KBM-7 (cell line): ENCODE results near the gene FAM174A.
"Not testable (repeated sequence)": the region's sequence is repeated elsewhere in the genome, so short reads cannot be mapped to it uniquely, and the experiment has no call there.

Experiments
- DNase-seq: peaks from one replicate; pipeline ENCODE4 v3.0.0-alpha.2; 2015
- in situ Hi-C: fragments of 300-500 bp; cut with MboI; formaldehyde crosslinking; loops from 2 replicates; pipeline ENCODE4 v1.14.3; 2020; ENCODE audit warnings: low sequenced_read_pairs, low pct_unique_long_range_greater_than_20kb, mixed read lengths

The FAM174A gene

DNA sequence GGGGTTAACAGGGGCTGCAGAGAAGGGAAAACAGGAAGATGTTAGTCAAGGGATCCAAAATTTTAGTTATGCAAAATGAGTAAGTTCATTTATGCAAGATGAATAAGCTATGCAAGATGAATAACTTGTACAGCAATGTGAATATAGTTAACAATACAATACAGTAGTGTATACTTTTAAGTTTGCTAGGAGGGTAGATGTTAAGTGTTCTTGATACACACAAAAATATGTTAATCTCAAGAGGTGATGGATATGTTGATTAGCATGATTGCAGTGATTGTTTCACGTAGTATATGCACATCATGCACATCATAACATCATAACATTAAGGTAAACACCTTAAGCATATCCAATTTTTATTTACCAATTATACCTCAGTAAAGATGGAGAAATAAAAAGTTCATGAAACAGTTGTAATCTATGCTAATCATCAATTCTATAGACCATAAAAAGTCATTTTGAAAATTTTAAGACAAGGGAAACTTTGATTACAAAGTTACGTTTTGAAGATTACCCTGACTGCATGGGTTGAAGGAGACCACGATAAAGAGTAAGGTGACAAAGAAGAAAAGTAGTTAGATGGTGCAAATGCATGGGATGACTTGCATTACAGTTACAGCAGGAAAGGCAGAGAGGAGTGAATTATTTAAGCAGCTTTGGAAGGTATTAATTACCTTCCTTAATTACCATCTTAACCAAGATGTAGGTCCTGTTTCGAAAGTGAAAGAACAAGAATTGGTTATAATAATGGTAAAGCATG lies 31.4 kb downstream of the FAM174A start:
- DNase-seq = no peak
- in situ Hi-C loops = no loop called here

DNA sequence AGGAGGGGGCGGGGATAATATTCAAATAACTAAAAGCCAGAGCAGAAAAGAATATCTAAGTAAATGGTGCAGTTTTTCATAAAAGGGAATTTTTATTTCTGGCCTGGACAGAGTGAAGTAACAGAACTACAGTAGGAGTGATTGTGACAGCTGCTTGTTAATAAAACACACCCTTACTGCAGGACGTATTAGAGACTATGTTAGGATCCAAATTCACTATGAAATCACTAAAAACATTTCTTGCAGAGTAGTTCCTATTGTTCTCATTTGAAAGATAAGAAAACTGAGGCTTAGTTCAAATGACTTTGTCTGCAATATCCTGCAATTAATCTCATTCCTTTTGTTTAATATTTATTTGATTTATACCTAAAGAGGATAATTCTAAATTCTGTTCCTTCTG lies 39.5 kb downstream of the FAM174A start:
- DNase-seq = no peak
- in situ Hi-C loops = no loop called here

DNA sequence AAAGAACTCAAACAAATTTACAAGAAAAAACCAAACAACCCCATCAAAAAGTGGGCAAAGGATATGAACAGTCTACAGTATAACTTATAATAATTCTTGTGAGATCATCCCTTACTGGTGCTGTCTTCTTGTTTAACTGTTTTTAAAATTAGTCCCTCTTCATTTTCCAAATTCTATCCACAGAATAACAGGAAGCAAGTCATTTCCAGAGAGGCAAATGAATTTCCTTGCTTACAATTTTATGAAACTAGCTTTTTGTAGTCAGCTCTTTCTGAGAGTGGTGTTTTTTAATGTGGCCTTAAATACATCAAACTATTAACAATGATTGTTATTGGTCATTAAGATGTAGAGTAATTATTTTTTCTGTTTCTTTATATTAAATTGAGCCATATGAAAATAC lies 40.6 kb downstream of the FAM174A start:
- in situ Hi-C loops = no loop called here
- DNase-seq = no peak

DNA sequence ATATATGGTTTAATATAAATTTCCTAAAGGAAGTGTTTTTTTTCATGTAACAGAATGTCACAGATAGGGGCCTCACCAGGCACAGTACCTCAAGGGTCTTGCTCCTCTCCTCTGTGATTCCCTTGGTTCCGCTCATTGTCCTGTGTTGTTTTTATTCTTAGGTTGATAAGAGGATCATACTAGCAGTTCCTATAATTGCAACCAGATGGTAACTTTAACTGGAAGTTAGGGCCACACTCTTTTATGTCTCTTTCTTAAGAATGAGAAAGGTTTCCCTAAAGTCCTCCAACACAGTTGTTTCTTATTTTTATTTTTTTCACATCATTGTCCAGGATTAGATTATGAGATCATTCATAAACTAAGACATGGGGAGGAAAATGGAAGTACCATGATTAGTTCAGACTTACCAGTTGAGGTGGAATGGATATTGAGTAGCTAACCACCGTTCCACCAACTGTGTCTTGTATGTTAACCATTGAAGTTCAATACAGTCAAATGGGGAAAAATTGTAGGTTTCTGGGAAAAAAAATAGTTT lies 41.1 kb downstream of the FAM174A start:
- in situ Hi-C loops = no loop called here
- no peak for DNase-seq

DNA sequence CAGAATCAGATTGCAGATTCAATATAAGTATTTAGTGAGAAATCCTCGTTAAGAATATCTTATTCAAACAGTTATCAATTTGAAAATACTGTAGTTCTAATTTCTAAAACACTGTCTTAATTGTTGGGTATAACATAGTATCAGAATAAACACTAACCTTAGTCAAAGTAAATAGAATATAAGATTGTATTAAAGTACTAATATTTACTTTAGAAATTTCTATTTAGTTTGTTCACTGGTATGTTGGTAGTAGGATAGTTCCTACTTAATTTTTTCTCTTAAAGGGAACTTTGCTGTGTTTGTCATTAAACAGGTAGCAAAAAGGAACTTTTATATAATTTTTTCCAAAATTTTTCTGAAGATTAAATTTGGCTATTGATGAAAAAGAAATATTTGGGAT lies 42.3 kb downstream of the FAM174A start:
- in situ Hi-C loops = no loop called here
- no peak for DNase-seq

DNA sequence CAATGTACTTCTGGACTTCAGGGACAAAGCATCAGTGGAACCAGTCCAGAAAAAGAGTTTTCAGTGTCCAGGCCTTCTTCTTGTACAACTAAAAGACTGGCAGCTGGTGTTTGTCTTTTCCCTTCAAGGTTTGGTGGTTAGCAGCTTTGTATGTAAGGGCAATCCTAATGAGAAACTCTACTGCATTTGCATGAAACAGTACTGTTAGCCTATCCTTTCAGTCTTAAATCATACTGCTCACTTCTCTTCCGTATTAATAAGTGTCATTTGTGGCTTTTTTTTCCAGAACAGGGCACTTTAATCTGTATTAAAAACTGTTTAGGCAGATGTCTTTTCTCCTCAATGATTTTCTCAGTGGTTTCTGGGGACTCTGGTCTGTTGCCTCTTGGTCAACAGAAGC lies 48.9 kb downstream of the FAM174A start:
- DNase-seq = no peak
- in situ Hi-C loops = no loop called here

DNA sequence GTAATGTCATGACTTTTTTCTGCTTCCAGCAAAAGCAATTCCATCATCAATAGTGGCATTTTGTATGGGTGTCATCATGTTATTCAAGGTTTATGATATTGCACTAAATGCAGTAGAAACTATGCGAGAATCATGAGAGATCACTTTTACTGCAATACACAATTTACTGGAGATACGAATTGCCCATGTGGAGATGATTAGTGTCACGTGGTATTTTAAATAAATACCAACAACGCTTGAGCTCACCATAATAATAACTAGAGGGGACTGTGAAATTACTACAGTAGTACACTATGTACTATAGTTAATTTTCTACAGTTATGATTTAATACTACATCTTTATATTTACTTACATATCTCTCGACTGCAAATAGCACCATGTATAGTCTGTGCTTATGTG lies 49.7 kb downstream of the FAM174A start:
- in situ Hi-C loops = no loop called here
- DNase-seq = no peak

DNA sequence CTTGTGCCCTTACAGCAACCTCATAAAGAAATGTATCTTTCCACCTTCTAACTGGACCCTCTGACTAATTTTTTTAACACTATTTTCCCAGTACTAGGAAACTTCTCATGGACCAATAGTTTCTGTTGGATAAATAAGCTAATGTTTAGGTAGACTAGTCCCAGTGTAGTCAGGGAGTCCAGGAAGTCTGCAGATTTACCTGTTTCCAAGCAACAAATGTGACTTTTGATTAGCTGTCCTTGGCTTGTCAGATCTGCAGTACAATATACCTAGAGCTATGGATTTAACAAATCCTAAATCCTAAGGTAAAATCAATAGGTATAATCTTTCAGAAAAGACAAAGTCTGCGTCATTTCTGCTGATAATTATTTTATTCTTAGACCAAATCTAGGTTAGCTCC lies 55.7 kb downstream of the FAM174A start:
- DNase-seq = no peak
- in situ Hi-C loops = no loop called here

DNA sequence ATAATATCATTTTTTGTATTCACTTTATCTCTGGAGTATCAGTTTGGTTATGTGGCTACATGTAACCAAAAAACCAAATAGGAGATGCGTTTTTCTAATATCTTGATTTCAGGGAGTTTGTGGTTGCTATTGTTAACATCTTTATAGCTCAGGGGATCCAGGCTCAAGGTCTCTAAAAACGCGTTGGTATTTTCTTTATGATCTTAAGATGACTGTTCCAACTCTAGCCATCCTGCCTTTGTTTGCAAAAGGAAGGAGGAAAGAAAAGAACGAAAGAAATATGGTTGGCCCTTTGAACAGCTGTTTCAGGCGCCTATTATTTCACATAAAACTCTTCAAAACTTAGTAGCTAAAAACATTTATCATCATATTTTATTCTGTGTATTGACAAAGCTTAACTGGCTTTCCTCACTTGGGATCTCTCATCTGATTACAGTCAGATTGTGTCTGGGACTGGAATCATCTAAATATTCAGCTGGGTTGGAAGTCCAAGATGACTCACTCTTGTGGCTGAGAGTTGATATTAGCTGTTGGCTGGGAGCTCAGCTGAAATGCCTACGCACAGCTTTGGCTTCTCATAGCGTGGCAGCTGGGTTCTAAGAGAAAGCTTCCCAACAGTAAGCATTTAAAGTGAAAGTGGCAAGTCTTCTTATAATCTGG lies 60.1 kb downstream of the FAM174A start:
- no peak for DNase-seq
- in situ Hi-C loops = no loop called here

DNA sequence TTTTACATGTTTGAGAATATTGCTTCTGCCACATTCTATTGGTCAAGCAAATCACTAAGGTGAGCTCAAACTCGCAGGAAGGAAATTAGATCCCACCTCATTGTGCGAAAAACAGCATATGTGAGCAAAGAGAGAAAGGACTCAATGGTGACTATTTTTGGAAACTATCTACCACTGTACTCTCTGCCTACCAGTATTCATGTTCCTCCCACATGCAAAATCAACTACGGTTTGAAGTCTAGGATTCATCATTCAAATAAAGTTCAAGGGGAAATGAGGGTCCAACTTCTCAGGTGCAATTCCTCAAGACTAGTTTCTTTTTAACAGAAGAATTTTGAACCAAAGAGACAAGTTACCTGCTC lies 60.6 kb downstream of the FAM174A start:
- no peak for DNase-seq
- in situ Hi-C loops = no loop called here

DNA sequence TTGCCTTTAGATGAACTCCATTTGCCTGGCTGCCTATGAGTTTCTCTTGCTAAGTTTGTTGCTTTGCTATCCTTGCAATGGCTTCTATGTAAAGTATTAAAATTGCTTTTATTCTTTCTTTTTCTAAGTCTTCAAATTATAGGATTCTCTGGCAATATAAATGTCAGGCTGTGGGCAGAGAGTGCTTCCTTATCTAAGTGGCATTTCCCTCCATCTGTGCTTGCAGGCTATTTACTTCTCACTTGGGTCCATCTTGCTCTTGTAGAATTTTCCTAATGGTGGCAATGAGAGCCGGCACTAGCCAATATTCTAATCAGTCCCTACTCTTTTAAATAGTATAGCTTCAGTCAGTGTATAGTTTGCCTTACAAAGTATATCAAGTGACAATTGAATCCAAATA lies 63.3 kb downstream of the FAM174A start:
- in situ Hi-C loops = no loop called here
- DNase-seq = peak; percentile 48

DNA sequence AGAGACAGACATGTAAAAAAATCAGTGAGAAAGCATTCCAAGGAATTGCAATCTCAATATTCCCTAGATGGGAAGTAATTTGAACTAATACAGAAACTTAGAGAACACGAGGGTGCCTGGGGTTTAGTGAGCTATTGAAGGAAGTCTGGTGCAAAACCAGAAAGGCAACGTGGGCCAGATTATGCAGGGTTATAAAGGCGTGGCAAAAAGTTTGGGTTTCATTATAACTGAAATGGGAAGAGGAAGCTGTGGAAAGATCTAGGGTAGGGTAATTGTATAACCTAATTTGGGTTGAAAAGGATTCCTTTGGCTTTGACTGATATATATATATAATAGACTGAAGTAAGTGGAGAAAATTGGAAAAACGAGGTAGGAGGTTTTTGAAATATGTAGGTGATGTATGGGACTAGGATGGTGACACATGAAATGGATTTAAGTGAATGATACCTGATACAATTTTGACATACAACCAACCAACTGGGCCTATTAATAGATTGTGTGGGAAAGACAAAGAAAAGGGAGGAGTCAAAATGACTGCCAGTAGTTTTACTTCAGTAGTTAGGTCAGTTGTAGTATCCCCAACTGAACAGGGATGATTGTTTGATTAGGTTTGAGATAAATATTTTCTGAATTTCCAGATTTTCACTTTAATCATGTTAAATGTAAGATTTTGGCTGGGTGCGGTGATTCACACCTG lies 65.3 kb downstream of the FAM174A start:
- in situ Hi-C loops = no loop called here
- DNase-seq = peak; percentile 54

DNA sequence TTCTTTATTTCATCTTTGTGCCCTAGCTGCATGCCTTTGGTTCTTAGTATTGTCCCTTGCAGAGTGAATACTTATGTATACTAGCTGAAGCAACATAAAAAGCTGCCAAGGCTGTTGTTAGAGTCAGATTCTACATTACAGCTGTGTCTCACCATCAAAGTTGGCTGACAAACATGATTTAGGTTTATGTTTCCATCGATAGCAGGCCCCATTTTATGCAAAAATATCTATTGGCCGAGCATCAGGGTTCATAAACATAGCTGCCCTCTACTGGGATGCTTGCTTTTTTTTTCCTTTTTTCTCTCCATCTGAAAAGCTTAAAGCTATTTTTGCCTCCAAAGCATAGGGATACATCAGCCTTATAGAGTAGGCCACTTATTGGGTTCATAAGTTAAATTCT lies 68.0 kb downstream of the FAM174A start:
- in situ Hi-C loops = no loop called here
- DNase-seq = no peak

DNA sequence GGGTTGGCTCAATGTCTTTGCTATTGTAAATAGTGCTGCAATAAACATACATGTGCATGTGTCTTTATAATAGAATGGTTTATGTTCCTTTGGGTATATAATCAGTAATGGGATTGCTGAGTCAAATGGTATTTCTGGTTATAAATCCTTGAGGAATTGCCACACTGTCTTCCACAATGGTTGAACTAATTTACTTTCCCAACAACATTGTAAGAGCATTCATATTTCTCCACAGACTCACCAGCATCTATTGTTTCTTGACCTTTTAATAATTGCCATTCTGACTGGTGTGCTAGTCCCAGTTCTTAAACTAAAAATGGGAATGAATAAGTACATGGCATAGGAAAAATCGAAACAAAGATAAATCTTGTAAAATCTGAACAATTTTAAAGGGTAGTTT lies 68.8 kb downstream of the FAM174A start:
- in situ Hi-C loops, DNase-seq: not testable (repeated sequence)

DNA sequence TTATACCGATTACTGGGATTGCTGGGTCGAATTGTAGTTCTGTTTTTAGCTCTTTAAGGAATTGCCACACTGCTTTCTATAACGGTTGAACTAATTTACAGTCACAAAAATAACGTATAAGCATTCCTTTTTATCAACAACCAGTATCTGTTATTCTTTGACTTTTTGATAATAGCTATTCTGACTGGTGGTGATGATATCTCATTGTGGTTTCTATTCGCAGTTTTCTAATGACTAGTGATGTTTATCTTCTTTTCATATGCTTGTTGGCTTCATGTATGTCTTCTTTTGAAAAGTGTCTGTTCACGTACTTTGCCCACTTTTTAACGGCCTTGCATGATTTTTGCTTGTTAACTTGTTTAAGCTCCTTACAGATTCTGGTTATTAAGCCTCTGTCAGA lies 74.4 kb downstream of the FAM174A start:
- in situ Hi-C loops = no loop called here
- no peak for DNase-seq

DNA sequence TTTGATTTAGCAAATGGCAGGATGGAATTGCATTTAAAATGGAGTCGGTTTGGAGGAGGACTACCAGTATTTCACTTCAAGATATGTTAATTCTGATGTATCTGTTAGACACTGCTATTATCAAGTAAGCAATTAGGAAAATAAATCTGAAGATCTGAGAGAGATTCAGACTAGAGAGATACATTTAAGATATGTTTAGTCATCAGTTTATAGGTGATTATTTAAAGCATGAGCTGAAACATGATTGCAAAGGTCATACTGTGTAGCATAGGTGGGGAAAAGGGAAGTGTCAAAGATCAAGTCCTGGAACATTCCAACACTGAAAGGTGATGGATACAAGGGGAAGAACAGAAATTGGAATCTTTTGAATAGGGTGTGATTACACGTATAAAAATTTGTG lies 79.1 kb downstream of the FAM174A start:
- in situ Hi-C loops = no loop called here
- DNase-seq = no peak

DNA sequence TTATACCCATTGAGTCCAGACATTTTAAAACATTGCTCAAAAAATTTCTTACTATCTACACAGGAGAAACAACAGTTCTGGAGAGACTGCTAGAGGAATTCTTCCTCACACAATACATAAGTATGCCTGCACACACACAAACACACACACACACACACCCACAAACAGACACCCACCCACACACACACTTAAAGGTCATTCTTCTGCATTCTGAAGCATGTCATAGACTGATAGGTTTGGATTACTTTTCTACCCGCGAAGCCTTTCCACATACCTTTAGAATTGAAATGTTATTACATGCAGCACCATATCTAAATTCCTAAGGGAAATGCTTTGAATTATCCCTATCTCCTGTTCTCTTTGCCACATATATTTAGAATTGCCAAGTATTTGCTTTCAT lies 80.2 kb downstream of the FAM174A start:
- no peak for DNase-seq
- in situ Hi-C loops = no loop called here

DNA sequence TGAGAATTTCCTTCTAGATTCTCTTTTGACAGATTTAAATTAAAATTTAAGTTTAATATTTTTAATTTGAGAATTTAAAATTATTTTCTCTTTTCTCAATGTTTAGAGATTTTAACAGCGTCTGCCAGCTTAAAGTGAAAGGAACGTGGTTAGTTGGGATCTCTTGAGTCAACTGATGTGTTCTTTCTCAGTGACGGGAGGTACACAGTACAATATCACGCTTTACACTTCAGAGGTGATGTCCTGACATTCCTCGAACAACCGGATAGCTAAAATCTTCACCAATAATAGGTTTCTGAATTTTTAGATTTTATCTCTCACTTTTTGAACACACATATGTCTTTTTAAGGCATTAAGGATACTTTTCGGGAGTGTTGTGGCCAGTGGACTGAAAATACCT lies 81.1 kb downstream of the FAM174A start:
- no peak for DNase-seq
- in situ Hi-C loops = no loop called here

DNA sequence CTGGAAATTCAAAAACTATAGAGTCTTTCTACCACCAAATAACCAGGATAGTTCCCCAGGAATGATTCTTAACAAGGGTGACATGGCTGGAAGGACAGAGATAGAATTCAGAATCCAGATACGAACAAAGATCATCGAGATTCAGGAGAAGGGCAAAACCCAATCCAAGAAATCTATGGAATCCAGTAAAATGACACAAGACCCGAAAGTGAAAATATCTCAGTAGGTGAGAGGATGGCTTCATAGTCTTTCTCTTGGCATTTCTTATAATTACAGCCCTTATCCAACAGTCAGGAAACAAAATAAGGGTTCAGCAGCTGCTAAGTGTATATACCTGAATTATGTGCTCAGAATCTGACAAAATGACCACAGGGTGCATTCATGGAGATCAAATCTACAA lies 81.8 kb downstream of the FAM174A start:
- in situ Hi-C loops = no loop called here
- no peak for DNase-seq

DNA sequence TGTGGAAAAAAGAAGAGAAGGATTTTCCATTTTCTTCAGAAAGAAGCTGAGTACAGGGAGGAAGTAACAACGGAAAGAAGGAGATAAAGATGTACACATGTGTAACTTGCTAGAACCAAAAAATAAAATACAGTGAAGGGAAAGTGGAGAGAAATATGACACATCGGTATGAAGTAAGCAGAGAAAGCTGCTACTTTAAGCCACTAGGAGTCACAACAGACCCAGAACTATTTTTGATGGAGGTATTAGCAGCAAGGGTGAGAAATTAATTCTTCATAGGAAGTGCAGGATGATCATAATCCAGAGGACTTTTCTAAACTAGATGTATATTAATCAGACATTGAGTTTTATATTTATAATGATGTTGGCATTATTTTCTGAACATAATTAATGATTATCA lies 88.5 kb downstream of the FAM174A start:
- in situ Hi-C loops = no loop called here
- peak; percentile 49 for DNase-seq
